GM19099 (cell line): ENCODE data around the gene SIRPD.

ENCODE experiments used
- POLR2A ChIP-seq: IDR thresholded peaks from 3 replicates; pipeline ENCODE4 v1.6.1; 2011; ENCODE audit warnings: low read depth; ENCODE audit not compliant: insufficient read length; ENCODE audit errors: extremely low read depth

Gene SIRPD

GRCh38 chr20:1557605-1558004, at the start of gene SIRPD:
Gene SIRPD (minus strand): TSS chr20:1557705. CDS start chr20:1557653, 52 bp downstream.
- TF ChIP-seq POLR2A, result no peak

- TF ChIP-seq POLR2A, result no peak
Observed at GRCh38 chr20:1600736-1601135, 43.2 kb upstream of the SIRPD start.

- no peak for TF ChIP-seq POLR2A
Observed at GRCh38 chr20:1595333-1595732, 37.8 kb upstream of the SIRPD start.

GRCh38 chr20:1588533-1589460, 31.3 kb upstream of the SIRPD start:
- TF ChIP-seq POLR2A, result no peak

GRCh38 chr20:1587781-1588532, 30.5 kb upstream of the SIRPD start:
- TF ChIP-seq POLR2A, result no peak

- no peak for TF ChIP-seq POLR2A
Observed at GRCh38 chr20:1579488-1579887, 22.0 kb upstream of the SIRPD start.

- no peak for TF ChIP-seq POLR2A
Observed at GRCh38 chr20:1577906-1578305, 20.4 kb upstream of the SIRPD start.

GRCh38 chr20:1576641-1577040, 19.1 kb upstream of the SIRPD start:
- no peak for TF ChIP-seq POLR2A

- TF ChIP-seq POLR2A, result no peak
Observed at GRCh38 chr20:1569415-1569881, 11.9 kb upstream of the SIRPD start.

GRCh38 chr20:1568163-1568490, 10.6 kb upstream of the SIRPD start:
- no peak for TF ChIP-seq POLR2A

- TF ChIP-seq POLR2A, result no peak
Observed at GRCh38 chr20:1567392-1568162, 10.1 kb upstream of the SIRPD start.

GRCh38 chr20:1566701-1567100, 9.2 kb upstream of the SIRPD start:
- no peak for TF ChIP-seq POLR2A

- no peak for TF ChIP-seq POLR2A
Observed at GRCh38 chr20:1565461-1565860, 8.0 kb upstream of the SIRPD start.

GRCh38 chr20:1563598-1563997, 6.1 kb upstream of the SIRPD start:
- TF ChIP-seq POLR2A, result no peak

GRCh38 chr20:1562622-1563021, 5.1 kb upstream of the SIRPD start:
- no peak for TF ChIP-seq POLR2A
